PC-3 (cell line): ENCODE results near the gene ANP32A.

Experiments
- CTCF ChIP-seq: fragments of 300-600 bp; sonication (generic); conservative IDR thresholded peaks from 2 replicates; pipeline ENCODE4 v1.5.1; 2017; ENCODE audit warnings: antibody characterized with exemption, low read depth, mild to moderate bottlenecking, low read length
- EZH2 ChIP-seq: fragments of 300-600 bp; sonication (generic); IDR thresholded peaks from one replicate; pipeline ENCODE4 v1.6.1; 2017; ENCODE audit warnings: antibody characterized with exemption, mild to moderate bottlenecking, low read length; ENCODE audit not compliant: unreplicated experiment
- EZH2phosphoT487 ChIP-seq: fragments of 300-600 bp; sonication (generic); IDR thresholded peaks from 2 replicates; pipeline ENCODE4 v1.6.1; 2018; ENCODE audit warnings: mild to moderate bottlenecking, antibody characterized with exemption, low read length, borderline replicate concordance

GRCh38 chr15:68785541-68785940 is 35.2 kb downstream of the ANP32A start:
- TF ChIP-seq CTCF, result no peak
- TF ChIP-seq EZH2, result no peak
- no peak for TF ChIP-seq EZH2phosphoT487
